ENCODE results near the gene PSG2.
"Not testable (repeated sequence)": the region's sequence is repeated elsewhere in the genome, so short reads cannot be mapped to it uniquely, and the experiment has no call there.

PSG2 gene

DNA sequence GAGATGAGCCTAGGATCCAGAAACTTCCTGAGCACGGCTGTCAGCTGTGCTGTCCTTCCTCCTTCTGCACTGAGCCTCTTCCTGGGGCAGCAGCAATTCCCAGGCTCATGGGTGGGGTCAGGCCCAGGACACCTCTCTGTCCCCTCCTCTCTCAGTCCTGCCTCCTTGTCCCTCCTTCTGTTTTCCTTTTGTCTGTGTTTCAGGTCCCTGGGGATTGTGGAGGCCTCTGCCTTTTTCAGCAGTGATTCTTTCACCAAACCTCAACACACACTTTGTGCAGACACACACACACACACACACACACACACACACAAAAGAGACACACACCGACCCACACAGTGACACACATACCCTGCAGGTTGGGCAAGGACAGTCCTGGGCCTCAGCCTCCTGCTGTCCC lies at the start of gene PSG2:
Gene PSG2 (minus strand): TSS at position 101 of the 400 bp plus-strand sequence. CDS start 132 bp downstream, outside the sequence.
- DNase-seq (ENCODE audit: low read depth, low spot score), result not testable (repeated sequence)

DNA sequence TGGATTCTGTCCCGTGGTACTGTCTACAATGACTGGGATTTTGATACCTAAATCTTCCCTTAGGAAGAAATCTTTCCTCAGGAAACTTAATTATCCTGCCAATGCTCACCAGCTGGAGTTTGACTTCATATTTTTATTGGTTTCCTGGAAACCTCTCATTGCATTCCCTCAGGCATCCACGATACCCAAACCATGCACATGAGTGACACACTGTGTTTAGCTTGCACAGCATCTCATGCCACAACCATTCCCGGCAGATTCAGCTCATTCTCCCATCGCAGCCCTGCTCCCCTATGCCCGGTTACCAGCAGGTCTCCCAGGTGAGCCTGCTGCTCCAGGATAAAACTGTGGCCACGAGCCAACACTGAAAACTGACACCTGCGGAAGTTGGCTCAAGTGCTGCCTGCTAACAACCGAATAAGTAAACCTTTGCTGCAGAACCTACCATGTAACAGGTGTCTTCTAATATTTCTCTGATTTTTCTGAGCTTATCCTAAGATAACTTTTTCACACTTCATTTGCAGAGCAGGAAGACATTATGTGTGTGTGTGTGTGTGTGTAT lies 48.9 kb upstream of the PSG2 start:
- not testable (repeated sequence) for DNase-seq (ENCODE audit: low read depth, low spot score)

- not testable (repeated sequence) for DNase-seq (ENCODE audit: low read depth, low spot score)
Observed at GRCh38 chr19:43129197-43129596, 46.7 kb upstream of the PSG2 start.

DNA sequence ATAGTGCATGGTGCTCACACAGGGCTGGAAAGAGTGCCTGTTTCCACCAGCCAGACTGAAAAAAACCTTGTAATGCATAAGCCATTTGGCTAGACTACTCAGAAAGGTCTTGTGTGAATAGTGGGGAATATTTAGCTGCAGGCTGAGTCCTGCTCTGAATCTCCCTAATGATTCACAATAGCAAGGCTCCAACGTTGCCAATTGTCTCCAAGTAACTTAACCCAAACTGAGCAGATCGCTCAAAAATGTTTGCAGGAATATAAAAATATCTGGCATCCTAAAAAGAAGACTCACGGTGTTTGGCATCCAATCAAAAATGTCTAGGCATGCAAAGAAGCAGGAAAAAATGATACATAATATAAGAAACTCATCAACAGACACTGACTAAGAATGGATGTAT lies 44.8 kb upstream of the PSG2 start:
- not testable (repeated sequence) for DNase-seq (ENCODE audit: low read depth, low spot score)

DNA sequence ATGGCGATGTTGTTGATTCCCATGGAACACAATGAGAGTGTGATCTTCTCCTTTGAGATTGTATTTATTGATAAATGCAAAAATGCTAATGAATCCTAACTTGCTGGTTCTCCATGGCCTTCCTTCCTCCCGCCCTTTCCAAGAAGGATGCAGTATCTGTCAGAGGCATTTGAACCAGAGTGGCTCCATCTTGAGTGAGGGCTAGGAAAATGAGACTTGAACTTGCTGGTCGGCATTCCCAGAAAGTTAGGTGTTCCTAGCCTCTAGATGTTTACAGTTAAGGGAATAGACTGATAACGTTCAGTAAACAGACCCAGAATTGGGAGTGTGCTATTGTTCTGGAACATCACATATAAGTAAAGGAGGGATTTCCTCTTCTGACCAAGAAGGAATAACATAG lies 44.2 kb upstream of the PSG2 start:
- DNase-seq (ENCODE audit: low read depth, low spot score), result no peak

DNA sequence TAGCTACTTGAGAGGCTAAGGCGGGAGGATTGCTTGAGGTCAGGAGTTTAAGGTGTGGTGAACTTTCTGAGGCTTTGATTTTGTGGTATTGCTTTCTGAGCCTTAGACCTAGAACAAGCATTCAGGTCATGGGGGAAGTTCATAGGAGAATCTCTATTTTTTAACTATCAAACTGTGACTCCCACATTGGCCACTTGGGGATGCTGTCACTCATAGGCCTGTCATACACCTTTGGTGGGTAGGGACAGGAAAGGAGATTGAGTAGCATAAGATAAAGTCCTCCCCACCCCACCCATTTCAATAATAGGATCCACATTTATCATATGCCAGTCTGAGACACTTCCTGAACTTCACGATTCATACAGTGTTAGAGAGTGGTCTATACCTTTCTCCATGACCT lies 41.9 kb upstream of the PSG2 start:
- DNase-seq (ENCODE audit: low read depth, low spot score), result no peak

DNA sequence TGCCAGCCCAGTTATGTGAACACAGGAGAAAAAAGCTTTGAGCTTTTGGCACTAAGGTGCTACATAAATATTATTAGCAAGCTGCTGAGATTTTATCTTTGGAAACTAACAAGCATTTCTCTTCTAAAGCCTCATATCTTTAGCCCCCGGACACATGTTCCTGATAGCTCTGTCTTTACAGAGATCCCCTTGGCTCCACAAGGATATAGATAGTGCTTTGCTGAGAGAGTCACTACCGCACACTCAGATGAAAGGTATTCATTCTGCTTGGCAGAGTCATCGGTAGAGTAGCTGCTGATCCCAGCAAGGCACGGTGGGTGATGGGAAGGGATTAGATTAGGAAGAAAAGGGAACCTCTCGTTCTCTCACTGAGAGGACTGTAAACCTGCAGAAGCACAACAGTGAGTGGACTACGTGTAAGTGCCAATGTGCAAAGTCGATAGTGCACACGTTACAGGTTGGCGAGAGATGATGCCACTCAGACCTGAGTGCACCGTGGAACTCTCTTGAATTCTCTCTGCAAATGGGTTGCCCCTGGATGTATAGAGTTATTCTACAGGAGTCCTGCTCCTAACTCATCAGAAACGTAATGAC lies 38.0 kb upstream of the PSG2 start:
- not testable (repeated sequence) for DNase-seq (ENCODE audit: low read depth, low spot score)

GRCh38 chr19:43119526-43119925 lies 37.0 kb upstream of the PSG2 start:
- DNase-seq (ENCODE audit: low read depth, low spot score), result not testable (repeated sequence)

- not testable (repeated sequence) for DNase-seq (ENCODE audit: low read depth, low spot score)
Observed at GRCh38 chr19:43116421-43116820, 33.9 kb upstream of the PSG2 start.

- DNase-seq (ENCODE audit: low read depth, low spot score), result not testable (repeated sequence)
Observed at GRCh38 chr19:43115548-43115947, 33.0 kb upstream of the PSG2 start.

- not testable (repeated sequence) for DNase-seq (ENCODE audit: low read depth, low spot score)
Observed at GRCh38 chr19:43115064-43115463, 32.6 kb upstream of the PSG2 start.

DNA sequence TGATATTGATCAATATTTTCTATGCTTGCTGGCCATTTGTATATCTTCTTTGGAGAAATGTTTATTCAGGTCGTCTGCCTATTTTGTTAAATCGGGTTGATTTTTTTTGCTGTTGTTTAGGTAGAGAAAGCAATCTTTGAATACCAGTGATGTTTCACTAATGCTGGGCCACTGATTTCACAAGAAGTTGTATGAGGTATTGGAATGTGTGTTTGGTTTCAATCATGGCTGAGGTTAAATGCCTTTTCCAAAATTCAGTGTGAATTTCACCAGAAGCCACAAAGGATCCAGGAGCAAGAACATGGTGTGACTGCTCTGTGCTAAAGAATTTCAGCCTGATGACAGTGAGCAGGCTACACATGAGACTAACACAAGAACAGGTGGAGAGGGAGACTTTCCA lies 32.1 kb upstream of the PSG2 start:
- DNase-seq (ENCODE audit: low read depth, low spot score), result not testable (repeated sequence)

DNA sequence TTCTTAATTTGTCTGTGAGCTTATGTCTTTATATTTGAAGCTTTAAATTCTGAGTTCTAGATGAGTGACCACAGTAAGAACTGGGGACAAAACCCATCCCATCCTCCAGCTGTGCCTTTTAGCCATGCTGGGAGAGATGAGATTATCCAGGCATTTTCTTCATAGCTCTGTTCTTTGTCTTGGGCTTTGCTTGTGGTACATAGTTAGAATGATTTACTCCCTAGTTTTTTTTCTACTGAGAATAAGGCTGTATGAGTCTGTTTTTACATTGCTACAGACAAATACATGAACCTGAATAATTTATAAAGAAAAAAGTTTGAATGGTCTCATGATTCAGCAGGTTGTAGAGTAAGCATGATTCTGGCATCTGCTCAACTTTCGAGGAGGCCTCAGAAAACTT lies 24.9 kb upstream of the PSG2 start:
- not testable (repeated sequence) for DNase-seq (ENCODE audit: low read depth, low spot score)

GRCh38 chr19:43105496-43105895 lies 23.0 kb upstream of the PSG2 start:
- DNase-seq (ENCODE audit: low read depth, low spot score), result no peak

DNA sequence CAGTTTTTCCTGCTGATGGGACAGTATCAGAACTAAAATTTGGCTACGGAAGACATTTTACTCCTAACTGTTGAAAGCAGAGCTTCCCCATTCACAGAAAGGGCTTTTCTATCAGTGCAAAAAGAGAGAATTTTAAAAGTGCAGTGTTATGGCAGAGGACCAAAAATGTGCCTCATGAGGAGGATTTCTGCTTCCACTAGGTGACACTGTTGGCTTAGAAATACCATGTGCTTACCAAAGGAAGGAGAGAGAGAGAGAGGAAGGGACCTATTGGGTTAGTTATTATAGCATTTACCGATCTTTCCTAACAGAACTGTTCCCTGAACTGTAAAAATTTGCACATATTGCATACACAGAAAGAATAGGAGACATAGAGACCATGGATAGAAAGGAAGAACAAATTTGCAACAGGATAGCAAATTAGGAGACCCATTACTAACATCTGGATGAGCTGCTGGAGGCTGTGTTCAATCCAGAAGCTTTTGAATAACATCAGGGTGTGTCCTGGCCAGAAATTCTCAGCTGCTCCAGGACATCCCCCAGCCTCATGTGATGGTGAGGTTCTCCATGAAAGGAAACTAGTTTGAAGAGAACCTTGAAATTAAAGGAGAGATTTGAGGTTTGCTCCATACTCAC lies 21.8 kb upstream of the PSG2 start:
- DNase-seq (ENCODE audit: low read depth, low spot score), result peak; percentile 3

DNA sequence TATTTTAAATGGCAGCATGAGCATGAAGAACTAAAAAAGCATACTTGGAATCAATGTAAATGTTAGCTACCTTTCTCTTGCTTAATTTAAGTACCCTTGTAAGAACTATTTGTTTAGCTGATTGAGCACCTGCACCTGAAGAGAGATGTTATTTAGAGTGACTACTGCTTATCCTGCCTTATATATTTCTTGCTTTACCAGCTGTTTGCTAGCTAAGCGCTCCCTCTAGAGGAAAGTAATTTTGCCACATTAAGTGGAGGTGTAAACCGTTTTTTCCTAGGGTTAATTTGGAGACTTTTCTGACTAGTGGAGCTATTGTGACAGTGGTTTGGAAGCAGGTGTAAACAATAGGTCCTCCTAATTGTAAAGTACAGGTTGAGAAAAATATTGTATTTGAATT lies 19.4 kb upstream of the PSG2 start:
- no peak for DNase-seq (ENCODE audit: low read depth, low spot score)

GRCh38 chr19:43098416-43098815 lies 15.9 kb upstream of the PSG2 start:
- not testable (repeated sequence) for DNase-seq (ENCODE audit: low read depth, low spot score)

- DNase-seq (ENCODE audit: low read depth, low spot score), result peak; percentile 7
Observed at GRCh38 chr19:43087702-43088340, 5.3 kb upstream of the PSG2 start.

GRCh38 chr19:43085796-43086530 lies 3.5 kb upstream of the PSG2 start:
- not testable (repeated sequence) for DNase-seq (ENCODE audit: low read depth, low spot score)

DNA sequence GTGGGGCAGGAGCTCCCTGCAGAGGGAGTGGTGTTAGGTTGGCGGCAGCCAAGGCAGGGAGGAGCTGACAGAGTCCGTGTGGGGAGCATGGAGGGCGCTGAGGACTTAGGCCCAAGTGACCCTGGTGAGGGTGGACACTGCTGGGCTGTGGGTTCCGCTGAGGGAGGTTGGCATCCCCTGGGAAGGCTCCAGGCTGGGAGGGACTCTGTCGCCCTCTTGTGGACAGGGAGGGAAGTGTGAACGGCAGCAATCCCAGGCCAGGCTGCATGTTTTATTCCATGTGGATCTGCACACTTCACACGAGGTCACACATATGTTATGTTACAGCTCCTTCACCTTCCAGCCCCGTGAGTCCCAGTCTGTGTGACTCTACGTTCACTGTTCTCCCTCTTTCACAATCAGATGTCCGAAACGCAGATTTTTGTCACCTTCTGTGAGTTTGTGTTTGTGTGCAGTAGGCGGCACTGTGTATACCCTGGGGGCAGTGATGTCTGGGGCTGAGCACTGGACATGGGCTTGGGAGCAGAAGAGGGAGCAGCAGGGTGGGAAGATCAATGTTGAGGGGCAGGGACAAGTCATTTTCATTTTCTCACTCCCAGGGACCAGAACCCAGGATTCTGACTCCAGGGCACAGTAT lies 1.8 kb upstream of the PSG2 start:
- DNase-seq (ENCODE audit: low read depth, low spot score), result not testable (repeated sequence)

GRCh38 chr19:43083721-43084120 lies 1.2 kb upstream of the PSG2 start:
- DNase-seq (ENCODE audit: low read depth, low spot score), result not testable (repeated sequence)
